ENCODE results near the gene PATJ.

DNA sequence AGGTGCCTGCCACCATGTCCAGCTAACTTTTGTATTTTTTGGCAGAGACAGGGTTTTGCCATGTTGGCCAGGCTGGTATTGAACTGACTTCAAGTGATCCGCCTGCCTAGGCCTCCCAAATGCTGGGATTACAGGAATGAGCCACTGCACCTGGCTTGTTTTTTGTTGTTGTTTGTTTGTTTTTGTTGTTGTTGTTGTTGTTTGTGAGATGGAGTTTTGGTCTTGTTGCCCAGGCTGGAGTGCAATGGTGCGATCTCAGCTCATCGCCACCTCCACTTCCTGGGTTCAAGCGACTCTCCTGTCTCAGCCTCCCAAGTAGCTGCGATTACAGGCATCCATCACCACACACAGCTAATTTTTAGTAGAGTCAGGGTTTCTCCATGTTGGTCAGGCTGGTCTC lies 445.3 kb downstream of the PATJ start:
- TF ChIP-seq, protein P1, sequence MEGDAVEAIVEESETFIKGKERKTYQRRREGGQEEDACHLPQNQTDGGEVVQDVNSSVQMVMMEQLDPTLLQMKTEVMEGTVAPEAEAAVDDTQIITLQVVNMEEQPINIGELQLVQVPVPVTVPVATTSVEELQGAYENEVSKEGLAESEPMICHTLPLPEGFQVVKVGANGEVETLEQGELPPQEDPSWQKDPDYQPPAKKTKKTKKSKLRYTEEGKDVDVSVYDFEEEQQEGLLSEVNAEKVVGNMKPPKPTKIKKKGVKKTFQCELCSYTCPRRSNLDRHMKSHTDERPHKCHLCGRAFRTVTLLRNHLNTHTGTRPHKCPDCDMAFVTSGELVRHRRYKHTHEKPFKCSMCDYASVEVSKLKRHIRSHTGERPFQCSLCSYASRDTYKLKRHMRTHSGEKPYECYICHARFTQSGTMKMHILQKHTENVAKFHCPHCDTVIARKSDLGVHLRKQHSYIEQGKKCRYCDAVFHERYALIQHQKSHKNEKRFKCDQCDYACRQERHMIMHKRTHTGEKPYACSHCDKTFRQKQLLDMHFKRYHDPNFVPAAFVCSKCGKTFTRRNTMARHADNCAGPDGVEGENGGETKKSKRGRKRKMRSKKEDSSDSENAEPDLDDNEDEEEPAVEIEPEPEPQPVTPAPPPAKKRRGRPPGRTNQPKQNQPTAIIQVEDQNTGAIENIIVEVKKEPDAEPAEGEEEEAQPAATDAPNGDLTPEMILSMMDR (IDR thresholded peaks at IDR 0.05): no peak
- TF ChIP-seq POLR2A (IDR thresholded peaks at IDR 0.05) (no peak), POLR2AphosphoS5 (IDR thresholded peaks at IDR 0.05) (no peak), EP300 (IDR thresholded peaks at IDR 0.05) (no peak)

Data from stomach (tissue), 4 donors.